HG02885 (cell line): ENCODE measurements around the gene DPYSL4.
"Not testable (repeated sequence)": the region's sequence is repeated elsewhere in the genome, so short reads cannot be mapped to it uniquely, and the experiment has no call there.

ENCODE experiments used
- ATAC-seq: cut with Tn5 transposase; IDR thresholded peaks from one replicate; pipeline ENCODE4 v1.9.1; 2021; ENCODE audit warnings: mild to moderate bottlenecking; ENCODE audit not compliant: unreplicated experiment, poor library complexity

Gene DPYSL4

GRCh38 chr10:132149271-132149670 lies 37.5 kb upstream of the DPYSL4 start:
- ATAC-seq, result no peak

GRCh38 chr10:132149917-132150316 lies 36.8 kb upstream of the DPYSL4 start:
- ATAC-seq, result no peak

- ATAC-seq, result no peak
Measured at GRCh38 chr10:132150777-132151176, 36.0 kb upstream of the DPYSL4 start.

GRCh38 chr10:132151286-132151950 lies 35.3 kb upstream of the DPYSL4 start:
- no peak for ATAC-seq

- no peak for ATAC-seq
Measured at GRCh38 chr10:132151951-132152505, 34.7 kb upstream of the DPYSL4 start.

- no peak for ATAC-seq
Measured at GRCh38 chr10:132152896-132153580, 33.7 kb upstream of the DPYSL4 start.

GRCh38 chr10:132153616-132154217 lies 33.0 kb upstream of the DPYSL4 start:
- no peak for ATAC-seq

GRCh38 chr10:132154440-132154839 lies 32.3 kb upstream of the DPYSL4 start:
- no peak for ATAC-seq

GRCh38 chr10:132154931-132155330 lies 31.8 kb upstream of the DPYSL4 start:
- ATAC-seq, result no peak

- ATAC-seq, result no peak
Measured at GRCh38 chr10:132155723-132156381, 30.9 kb upstream of the DPYSL4 start.

GRCh38 chr10:132156382-132156781 lies 30.4 kb upstream of the DPYSL4 start:
- ATAC-seq, result no peak

- no peak for ATAC-seq
Measured at GRCh38 chr10:132157101-132157500, 29.6 kb upstream of the DPYSL4 start.

GRCh38 chr10:132158122-132158741 lies 28.5 kb upstream of the DPYSL4 start:
- ATAC-seq, result no peak

- no peak for ATAC-seq
Measured at GRCh38 chr10:132158823-132159222, 27.9 kb upstream of the DPYSL4 start.

- ATAC-seq, result not testable (repeated sequence)
Measured at GRCh38 chr10:132159302-132160230, 27.2 kb upstream of the DPYSL4 start.

- not testable (repeated sequence) for ATAC-seq
Measured at GRCh38 chr10:132160231-132160630, 26.5 kb upstream of the DPYSL4 start.

GRCh38 chr10:132160834-132161622 lies 25.7 kb upstream of the DPYSL4 start:
- not testable (repeated sequence) for ATAC-seq

- ATAC-seq, result no peak
Measured at GRCh38 chr10:132162021-132162531, 24.7 kb upstream of the DPYSL4 start.
